ENCODE measurements around the gene AKT3. TPM values are rescaled to one million over a fixed set of nuclear protein-coding genes. Genes with fewer than 3 reads are reported as not detected.

The AKT3 gene
- total RNA-seq, 1 experiment from 2014 or later, result 26.7 TPM

GRCh38 chr1:243558576-243558975 lies 291.5 kb downstream of the AKT3 start:
- DNase-seq (ENCODE audit: low read depth), result no peak

DNA sequence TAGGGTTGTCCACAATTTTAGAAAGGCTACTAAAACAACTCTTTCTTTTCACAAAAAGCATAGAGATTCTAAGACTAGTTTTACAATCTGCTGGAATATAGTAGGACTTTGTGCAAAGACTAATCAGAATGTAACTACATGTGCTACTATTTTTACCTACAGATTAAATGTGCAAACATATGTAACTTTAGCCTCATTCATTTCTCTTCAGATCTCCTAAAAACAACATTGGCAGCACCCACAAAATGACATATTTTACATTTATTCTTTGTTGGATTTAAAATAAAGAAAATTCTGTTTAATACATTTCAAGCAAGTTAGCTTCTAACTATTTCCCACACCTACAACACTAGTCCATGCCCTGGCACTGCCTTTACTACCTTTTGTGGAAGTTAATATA lies 292.2 kb downstream of the AKT3 start:
- no peak for DNase-seq (ENCODE audit: low read depth)

GRCh38 chr1:243554686-243555085 lies 295.4 kb downstream of the AKT3 start:
- no peak for DNase-seq (ENCODE audit: low read depth)

GRCh38 chr1:243553090-243553489 lies 297.0 kb downstream of the AKT3 start:
- no peak for DNase-seq (ENCODE audit: low read depth)

GRCh38 chr1:243550276-243550675 lies 299.8 kb downstream of the AKT3 start:
- DNase-seq (ENCODE audit: low read depth), result peak; percentile 7

- no peak for DNase-seq (ENCODE audit: low read depth)
These were observed 300.3 kb downstream of the AKT3 start for GRCh38 chr1:243549791-243550190.

GRCh38 chr1:243549108-243549507 lies 300.9 kb downstream of the AKT3 start:
- DNase-seq (ENCODE audit: low read depth), result peak; percentile 54

DNA sequence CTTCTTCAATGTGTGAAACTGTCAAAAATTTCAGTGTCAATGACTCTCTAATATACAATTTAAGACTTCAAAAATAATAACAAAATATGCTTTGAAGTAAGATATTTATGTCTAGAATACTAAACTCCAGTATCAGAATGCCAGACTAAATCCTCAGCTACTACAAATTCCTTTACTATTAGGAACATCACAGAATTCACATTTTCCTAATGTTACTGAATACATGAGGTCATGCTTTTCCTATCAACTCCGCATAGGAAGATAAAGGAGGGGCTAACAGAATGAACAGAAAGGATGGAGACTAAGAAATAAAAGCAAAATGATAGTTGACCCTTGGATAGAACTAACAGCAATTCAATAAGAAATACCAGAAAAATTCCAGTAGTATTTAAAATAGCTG lies 301.5 kb downstream of the AKT3 start:
- no peak for DNase-seq (ENCODE audit: low read depth)

- DNase-seq (ENCODE audit: low read depth), result no peak
These were observed 302.2 kb downstream of the AKT3 start for GRCh38 chr1:243547891-243548290.

GRCh38 chr1:243546457-243546856 lies 303.6 kb downstream of the AKT3 start:
- DNase-seq (ENCODE audit: low read depth), result no peak

DNA sequence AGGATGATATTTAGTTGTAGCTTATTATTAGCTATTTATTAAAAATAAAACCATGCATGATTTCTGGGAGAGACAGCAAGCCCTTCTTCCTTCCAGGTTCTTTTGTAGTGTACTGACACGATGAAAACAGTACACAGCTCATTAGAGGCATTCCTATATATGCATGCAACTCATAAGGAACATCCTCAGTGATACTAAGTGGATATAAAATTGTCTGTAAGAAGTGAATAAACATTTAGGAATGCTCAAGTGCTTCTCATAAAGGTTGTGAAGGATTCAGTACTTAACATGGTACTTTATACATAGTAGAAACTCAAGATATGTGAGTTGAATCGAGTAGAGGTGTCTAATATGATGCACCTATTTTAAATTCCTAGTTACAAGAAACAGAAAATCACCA lies 306.5 kb downstream of the AKT3 start:
- DNase-seq (ENCODE audit: low read depth), result no peak

GRCh38 chr1:243542739-243543415 lies 307.2 kb downstream of the AKT3 start:
- no peak for DNase-seq (ENCODE audit: low read depth)

DNA sequence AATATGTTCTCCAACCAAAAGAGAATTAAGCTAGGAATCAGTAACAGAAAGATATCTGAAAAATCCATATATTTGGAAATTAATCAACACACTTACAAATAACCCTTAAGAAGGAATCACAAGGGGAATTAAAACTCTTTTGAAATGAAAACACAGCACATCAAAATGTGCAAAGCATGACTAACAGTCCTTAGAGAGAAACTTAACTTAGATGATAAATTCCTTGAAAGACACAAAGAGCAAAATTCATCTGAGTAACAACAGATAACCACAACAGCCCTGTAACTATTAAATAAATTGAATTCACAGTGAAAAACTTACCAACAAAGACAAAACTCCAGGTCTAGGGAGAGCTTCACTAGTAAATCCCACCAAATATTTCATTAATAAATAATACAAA lies 310.4 kb downstream of the AKT3 start:
- no peak for DNase-seq (ENCODE audit: low read depth)

DNA sequence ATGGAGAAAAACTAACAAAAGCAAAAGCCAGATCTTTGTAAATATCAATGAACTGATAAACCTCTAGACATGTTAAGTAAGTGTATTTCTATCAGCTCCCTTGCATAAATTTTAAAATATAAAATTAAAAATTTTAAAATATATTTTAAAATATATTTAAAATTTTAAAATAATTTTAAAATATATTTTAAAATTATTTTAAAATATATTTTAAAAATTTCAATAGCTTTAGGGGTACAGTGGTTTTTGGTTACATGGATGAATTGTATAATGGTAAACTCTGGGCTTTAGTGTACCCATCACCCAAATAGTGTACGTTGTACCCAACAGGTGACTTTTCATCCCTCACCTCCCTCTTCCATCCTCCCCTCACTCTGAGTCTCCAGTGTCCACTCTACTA lies 315.0 kb downstream of the AKT3 start:
- DNase-seq (ENCODE audit: low read depth), result no peak

DNA sequence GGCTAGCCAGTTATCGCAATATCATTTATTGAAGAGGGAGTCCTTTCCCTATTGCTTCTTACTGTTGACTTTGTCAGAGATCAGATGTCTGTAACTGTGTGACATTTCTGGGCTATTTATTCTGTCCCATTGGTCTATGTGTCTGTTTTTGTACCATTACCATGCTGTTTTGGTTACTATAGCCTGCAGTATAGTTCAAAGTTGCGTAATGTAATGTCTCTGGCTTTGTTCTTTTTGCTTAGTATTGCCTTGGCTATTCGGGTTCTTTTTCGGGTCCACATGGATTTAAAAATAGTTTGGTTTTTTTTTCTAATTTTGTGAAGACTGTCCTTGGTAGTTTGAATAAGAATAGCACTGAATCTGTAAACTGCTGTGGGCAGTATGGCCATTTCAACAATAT lies 320.5 kb downstream of the AKT3 start:
- DNase-seq (ENCODE audit: low read depth), result no peak

DNA sequence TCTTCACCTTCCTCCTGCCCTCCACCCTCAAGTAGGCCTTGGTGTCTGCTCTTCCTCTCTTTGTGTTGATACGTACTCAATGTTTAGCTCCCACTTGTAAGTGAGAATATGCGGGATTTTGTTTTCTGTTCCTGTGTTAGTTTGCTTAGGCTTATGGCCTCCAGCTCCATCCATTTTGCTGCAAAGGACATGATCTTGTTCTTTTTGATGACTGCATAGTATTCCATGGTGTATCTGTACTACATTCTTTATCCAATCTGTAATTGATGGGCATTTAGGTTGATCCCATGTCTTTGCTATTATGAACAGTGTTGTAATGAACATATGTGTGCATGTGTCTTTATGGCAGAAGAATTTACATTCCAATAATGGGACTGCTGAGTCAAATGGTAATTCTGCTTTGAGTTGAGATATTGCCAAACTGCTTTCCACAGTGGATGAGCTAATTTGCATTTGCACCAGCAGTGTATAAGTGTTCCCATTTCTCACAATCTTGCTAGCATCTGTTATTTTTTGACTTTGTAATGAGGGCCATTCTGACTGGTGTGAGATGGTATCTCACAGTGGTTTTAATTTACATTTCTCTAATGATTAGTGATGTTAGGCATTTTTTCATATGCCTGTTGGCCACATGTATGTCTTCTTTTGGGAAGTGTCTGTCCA lies 321.5 kb downstream of the AKT3 start:
- DNase-seq (ENCODE audit: low read depth), result no peak

DNA sequence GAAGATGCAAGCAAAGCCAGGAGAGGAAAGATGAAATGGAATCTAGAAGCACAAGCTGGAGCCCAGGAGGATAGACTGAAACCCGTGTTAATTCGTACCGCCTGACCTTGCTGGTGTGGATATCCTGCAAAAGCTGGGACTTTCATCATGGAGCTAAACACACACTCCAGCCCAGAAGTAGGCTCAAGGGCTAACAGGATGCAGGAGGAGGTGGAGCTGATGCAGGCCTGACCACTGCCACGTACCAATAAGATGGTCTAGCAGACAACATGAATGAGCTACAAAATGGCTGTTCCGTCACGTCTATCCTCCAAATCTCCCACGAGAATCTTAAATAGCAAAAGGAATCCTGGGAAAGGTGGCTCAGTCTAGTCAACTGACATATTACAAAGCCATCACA lies 323.9 kb downstream of the AKT3 start:
- no peak for DNase-seq (ENCODE audit: low read depth)

DNA sequence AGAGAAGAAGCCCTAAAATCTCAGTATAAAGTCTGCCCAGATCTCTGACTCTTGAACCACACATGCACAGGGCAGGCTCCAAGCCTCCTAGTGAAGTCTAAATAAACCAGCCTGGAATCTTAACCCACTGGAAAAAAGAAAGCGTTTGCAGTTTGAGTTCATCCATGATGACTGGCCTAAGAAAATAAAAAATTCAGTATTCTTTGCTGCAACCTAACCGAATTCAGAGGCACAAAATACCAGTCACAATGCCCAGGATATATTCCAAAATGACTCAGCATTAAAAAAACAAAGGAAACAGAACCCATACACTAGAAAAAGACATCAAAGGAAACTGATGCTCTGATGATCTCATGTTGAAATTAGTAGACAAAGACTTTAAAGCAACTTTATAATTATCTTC lies 325.0 kb downstream of the AKT3 start:
- peak; percentile 85 for DNase-seq (ENCODE audit: low read depth)

DNA sequence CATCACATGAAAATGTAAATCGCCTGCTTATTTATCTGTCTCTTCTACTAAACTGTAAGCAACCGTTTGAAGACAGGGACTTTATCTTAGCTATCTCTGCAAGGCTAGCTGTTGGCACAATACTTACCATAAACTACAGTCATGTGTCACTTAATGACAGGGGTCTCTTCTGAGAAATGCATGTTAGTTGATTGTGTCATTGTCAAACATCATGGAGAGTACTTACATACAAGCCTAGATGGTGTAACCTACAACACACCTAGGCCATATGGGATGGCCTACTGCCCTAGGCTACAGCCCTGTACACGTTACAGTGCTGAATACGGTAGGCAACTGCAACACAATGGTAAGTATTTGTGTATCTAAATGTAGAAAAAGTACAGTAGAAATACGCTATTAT lies 326.3 kb downstream of the AKT3 start:
- DNase-seq (ENCODE audit: low read depth), result no peak

DNA sequence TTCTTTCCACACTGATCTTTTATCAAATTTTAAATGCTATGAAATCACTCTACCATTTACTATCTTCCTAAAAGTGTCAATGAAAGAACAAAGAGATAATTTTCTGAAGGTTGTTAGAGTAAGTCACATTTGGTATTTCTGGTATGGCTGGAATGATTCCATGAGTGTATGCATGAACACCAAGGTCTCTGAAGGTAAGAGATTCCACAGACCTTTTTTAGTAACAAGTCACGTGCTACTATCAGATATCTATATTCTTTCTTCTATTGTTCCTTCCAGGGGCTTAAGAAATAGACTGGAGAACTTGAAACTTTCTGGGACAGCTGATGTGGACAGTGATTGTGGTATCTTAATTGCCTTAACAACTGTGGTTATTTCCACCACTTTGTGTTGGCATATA lies 329.2 kb downstream of the AKT3 start:
- no peak for DNase-seq (ENCODE audit: low read depth)

DNA sequence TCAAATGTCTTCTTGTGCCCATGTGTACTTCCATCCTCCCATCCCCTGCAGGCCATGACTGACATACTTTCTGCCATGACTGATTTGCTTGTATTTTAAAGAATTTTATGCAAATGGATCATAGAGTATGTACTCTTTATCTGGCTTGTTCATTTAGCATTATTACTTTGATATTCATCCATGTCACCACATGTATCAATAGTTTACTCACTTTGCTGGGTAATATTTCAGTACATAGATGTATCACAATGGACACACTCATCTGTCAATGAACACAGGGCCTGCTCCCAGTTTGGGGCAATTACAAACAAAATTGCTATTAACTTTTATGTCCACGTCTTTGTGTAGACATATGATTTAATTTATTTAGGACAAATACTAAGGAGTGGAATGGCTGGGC lies 335.1 kb downstream of the AKT3 start:
- no peak for DNase-seq (ENCODE audit: low read depth)

DNA sequence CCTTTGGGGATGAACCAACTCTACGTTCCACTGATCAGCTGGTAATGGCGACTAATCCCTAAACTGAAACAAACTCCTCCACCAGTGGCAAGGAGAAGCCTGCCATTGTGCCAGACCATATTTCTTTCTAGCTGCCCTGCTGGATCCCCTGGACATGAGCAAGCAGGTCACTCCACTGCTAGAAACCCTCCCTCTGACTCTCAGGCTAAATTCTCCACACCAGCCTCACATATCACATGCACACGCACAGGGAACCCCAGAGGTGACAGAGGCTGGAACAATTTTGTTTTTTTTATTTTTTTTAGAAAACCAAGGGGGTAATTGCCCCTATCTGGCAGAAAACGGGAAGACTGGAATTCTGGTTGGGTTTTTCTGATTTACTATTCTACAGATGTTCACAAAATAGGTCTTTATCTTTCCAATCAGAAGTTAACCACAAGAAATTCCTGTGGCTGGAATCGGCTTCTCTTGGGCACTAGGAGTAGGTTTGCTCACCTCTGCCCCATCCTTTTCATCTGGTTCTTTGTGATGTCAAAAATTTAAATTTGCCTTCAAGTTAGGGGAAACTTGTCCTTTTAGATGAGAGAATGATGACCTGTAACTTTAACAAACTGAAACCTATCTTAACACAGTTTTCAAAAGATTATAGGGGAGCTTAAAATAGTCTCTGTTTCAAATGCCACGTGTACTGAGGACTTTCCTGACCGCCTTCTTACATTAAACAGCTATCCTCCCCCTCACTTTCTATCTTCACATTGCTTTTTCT lies 336.1 kb downstream of the AKT3 start:
- DNase-seq (ENCODE audit: low read depth), result peak; percentile 93

GRCh38 chr1:243510928-243511327 lies 339.1 kb downstream of the AKT3 start:
- DNase-seq (ENCODE audit: low read depth), result no peak

Measured in RPMI7951 (cell line).